ENCODE results near the gene TOMM20L.

The TOMM20L gene

DNA sequence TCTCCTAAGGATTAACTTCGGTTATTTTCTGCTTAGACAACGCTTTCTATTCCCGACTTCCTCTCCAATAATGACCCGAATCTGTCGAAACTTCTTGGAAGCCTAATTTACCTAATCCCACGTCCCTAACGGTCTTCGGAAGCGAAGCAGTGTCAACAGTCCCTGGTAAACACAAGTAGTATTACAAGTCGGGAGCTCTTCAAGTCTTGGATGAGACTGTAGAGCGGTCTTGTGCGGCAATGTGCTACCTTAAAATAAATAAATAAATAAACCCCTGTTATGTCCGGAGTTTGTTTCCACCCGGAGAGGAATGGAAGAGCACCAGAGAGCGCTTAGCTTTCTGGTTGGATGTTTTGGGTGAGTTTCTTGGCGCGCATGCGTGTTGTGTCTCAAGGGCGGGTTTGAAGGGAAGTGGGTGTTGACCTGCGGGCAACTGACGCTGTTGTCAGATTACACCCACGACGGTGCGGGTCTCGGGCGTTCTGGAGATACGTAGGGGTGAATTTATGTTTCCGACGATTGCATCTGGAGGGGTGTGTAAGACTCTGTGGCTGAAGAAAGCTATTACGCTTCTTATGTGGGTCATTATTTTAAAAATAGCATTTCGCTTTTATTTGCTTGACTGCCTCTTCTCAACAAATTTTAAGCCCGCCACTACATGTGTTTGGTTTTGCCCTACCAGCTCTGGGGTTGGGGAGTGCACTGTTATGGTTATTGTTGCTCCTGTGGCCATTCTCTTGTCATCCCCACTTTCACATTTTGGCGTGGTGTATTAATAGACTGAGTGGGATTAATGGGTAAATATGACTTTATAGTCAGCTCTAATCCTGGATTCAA, 31.8 kb downstream of the TOMM20L start, which contains the start of the genes KIAA0586 and TIMM9:
Gene KIAA0586, plus strand, starts transcription at position 439 of the 837 bp plus-strand sequence. CDS start 546 bp downstream, outside the sequence.
Gene TIMM9, minus strand, starts transcription at position 251 of the 837 bp plus-strand sequence. CDS start 15,586 bp downstream, outside the sequence.
- DNase-seq (ENCODE audit: low read depth): peak; percentile 94

DNA sequence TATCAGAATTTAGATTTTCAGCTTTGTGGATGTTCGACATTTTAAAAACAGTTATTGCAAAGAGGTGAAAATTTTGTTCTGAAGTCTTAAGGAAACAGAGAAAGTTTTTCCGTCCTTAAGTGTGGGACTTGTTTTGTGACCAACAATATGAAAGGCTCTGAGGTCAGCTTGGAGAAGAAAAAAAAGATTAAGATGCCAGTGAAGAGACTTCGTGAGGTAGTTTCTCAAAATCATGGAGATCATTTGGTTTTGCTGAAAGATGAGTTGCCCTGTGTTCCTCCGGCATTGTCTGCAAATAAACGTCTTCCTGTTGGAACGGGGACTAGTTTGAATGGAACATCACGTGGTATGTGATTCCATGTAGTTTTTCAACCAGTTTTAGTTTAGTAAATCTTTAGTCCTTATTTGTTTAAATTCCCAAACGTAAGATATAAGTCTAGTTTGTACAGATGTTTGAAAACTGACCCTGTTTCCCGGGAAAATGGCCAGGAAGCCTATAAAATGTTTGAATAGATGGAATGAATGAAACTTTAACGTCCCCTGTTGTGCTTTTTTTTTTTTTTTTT, 32.5 kb downstream of the TOMM20L start:
- DNase-seq (ENCODE audit: low read depth): peak; percentile 16

DNA sequence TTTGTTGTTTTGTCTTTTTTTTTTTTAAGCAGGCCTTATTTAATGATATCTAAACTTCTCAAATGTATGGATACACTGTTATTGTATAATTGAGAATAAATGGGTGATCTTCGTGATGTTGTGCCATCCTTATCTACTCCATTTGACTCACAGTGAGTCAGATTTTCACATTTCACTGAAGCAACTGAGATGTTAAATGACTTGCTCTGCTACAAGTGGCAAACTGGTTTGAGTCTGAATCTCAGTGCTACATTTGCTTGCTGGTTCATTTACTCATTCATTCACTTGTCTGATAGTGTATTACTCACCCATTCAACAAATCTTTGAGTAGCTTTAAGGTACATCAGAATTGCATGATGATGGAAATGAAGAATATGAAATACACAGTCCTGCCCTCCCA, 34.4 kb downstream of the TOMM20L start:
- peak; percentile 40 for DNase-seq (ENCODE audit: low read depth)

DNA sequence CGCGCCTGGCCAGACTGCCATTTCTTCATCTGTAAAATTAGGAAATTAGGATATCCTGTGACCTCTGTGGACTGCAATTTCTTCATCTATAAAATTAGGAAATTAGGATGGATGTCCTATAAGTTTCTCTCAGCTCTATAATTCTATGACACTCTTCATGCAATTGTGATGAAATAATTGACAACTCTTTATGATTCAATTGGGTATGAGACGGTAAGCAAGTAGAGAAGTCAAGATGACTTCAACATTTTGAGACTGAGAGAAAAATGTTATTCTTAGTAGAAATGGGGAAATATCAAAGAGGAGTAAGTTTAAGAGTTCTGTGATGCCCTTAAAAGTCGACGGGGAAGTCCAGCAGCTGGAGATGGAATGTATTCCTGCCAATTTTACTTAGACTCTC, 43.7 kb downstream of the TOMM20L start:
- DNase-seq (ENCODE audit: low read depth): no peak

DNA sequence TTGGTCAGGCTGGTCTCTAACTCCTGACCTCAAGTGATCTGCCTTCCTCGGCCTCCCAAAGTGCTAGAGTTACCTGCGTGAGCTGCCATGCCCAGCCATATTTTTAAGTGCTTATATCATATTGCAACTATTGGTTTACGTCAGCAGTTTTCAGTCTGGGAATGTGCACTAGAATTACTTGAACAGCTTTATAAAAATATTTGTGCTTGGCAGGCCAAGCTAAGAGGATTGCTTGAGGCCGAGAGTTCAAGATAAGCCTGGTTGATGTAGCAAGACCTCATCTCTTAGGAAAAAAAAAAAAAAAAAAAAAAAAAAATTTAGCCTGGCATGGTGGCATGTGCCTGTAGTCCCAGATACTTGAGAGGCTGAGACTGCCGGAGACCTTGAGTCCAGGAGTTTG, 48.9 kb downstream of the TOMM20L start:
- no peak for DNase-seq (ENCODE audit: low read depth)

- DNase-seq (ENCODE audit: low read depth): no peak
Observed at GRCh38 chr14:58455593-58456265, 60.0 kb downstream of the TOMM20L start.

Measured in HS-5 (cell line).